ENCODE data around the gene METTL9. TPM values are rescaled to one million over a fixed set of nuclear protein-coding genes. Genes with fewer than 3 reads are reported as not detected.
"Not testable (repeated sequence)": the region's sequence is repeated elsewhere in the genome, so short reads cannot be mapped to it uniquely, and the experiment has no call there.

The METTL9 gene
- total RNA-seq, 1 experiment from 2014 or later: 67.6 TPM

DNA sequence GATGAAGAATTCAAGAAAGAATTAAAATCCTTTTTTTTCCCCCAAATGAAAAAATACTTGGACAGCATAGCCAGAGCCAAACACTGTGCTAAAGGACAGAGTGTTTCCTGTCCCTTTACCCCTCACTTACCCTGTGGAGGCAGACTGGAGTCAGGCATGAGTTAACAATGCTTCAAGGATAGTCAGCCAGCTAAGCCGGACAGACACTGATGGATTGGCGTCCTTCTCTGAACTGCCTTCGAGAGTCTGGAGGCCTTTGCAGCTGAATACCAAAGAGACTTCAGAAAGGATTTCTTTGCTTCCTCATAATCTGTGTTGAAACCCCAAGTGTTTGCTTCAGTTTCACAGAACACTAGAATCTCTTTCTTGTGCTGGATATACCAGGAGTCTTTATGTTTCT, 4.6 kb downstream of the METTL9 start:
- BruUV-seq (replicated peaks): no TSS peak
- DNase-seq (ENCODE audit: unreplicated experiment): no peak
- TF ChIP-seq, protein P1, sequence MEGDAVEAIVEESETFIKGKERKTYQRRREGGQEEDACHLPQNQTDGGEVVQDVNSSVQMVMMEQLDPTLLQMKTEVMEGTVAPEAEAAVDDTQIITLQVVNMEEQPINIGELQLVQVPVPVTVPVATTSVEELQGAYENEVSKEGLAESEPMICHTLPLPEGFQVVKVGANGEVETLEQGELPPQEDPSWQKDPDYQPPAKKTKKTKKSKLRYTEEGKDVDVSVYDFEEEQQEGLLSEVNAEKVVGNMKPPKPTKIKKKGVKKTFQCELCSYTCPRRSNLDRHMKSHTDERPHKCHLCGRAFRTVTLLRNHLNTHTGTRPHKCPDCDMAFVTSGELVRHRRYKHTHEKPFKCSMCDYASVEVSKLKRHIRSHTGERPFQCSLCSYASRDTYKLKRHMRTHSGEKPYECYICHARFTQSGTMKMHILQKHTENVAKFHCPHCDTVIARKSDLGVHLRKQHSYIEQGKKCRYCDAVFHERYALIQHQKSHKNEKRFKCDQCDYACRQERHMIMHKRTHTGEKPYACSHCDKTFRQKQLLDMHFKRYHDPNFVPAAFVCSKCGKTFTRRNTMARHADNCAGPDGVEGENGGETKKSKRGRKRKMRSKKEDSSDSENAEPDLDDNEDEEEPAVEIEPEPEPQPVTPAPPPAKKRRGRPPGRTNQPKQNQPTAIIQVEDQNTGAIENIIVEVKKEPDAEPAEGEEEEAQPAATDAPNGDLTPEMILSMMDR (IDR thresholded peaks at IDR 0.05; ENCODE audit: unreplicated experiment): no peak
- no peaks in the 10 kb centered on the region for H3K9me3 Mint-ChIP-seq (ENCODE audit: unreplicated experiment)
- ChIA-PET CTCF (interaction anchor here (0.5 to 2.6 kb wide), 8 partner anchors 19 to 103 kb away, joined by 3 to 15 read pairs (median 4); partner anchors contain the start of gene IGSF6), POLR2A (interaction anchor here (0.6 to 4.8 kb wide), 5 partner anchors 8 to 367 kb away, joined by 3 to 94 read pairs (median 4); no protein-coding TSS in a partner anchor)
- no peaks in the 10 kb centered on the region for H3K27me3 Mint-ChIP-seq (ENCODE audit: insufficient read depth, unreplicated experiment)
- H3K4me1 Mint-ChIP-seq (ENCODE audit: insufficient read depth, unreplicated experiment): peaks cover 20% of the 10 kb centered on the region
- intact Hi-C loops (cut with micrococcal nuclease): no loop called here
- no peak overlapping the region for H3K4me3 Mint-ChIP-seq (ENCODE audit: unreplicated experiment)
- H3K27ac Mint-ChIP-seq (ENCODE audit: low read depth, unreplicated experiment): no peak overlapping the region
- H3K36me3 Mint-ChIP-seq (ENCODE audit: insufficient read depth, unreplicated experiment): peaks cover 7% of the 10 kb centered on the region

DNA sequence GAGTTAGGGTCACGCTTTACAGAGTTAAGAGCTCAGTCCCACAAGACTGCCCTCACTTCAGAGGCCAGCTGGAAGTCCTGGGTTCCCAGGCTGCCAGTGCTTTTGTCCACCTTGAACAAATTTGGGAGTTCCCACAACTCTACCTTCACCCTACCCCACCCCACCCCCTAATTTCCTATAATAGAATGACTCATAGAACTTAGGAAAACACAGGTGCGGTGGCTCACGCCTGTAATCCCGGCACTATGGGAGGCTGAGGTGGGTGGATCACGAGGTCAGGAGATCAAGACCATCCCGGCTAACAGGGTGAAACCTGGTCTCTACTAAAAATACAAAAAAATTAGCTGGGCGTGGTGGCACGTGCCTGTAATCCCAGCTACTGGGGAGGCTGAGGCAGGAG, 6.5 kb downstream of the METTL9 start:
- H3K27me3 Mint-ChIP-seq (ENCODE audit: insufficient read depth, unreplicated experiment); H3K9me3 Mint-ChIP-seq (ENCODE audit: unreplicated experiment); H3K27ac Mint-ChIP-seq (ENCODE audit: low read depth, unreplicated experiment); H3K4me3 Mint-ChIP-seq (ENCODE audit: unreplicated experiment); BruUV-seq (replicated peaks); intact Hi-C loops (cut with micrococcal nuclease); H3K36me3 Mint-ChIP-seq (ENCODE audit: insufficient read depth, unreplicated experiment): not testable (repeated sequence)
- DNase-seq (ENCODE audit: unreplicated experiment): peak; percentile 64
- POLR2A ChIA-PET: interaction anchor here (0.6 kb wide), 1 partner anchor 21 kb away, joined by 3 read pairs; no protein-coding TSS in a partner anchor
- H3K4me1 Mint-ChIP-seq (ENCODE audit: insufficient read depth, unreplicated experiment): peaks cover 22% of the 10 kb centered on the region
- CTCF ChIA-PET: interaction anchor here (0.6 to 2.6 kb wide), 2 partner anchors 33 to 1939 kb away, joined by 3 to 15 read pairs; no protein-coding TSS in a partner anchor

DNA sequence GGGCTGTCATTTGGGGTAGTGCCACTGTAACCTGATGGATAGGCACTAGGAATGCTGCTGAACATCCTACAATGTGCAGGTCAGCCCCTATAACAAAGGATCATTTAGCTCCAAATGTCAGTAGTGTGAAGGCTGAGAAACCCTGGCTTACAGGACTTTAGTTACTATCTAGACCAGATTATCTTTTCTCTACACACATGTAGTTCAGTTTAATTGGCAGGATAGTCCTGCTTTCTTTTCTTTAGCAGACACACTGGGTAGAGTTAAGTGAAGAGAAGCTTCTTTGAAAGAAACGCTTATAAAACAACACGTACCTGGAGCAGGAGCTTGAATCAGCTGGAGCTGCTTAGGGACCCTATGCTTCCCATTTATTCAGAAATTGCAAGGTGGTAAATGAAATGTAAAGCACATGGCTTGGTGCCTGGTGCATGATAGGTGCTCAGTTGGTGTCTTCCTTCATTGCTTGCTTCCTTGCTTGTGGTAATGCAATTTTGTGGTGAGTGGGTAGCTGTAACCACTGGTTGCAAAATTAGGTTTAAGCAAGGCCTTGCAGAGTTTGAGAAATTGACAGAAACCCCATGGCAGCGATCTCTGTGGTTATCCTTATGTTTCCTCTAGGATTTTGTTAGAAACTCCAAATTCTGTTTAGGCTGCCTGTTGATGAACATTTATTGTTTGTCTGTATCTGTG, 9.4 kb downstream of the METTL9 start:
- intact Hi-C loops (cut with micrococcal nuclease): no loop called here
- Mint-ChIP-seq H3K27me3 (ENCODE audit: insufficient read depth, unreplicated experiment) (no peaks in the 10 kb centered on the region), H3K36me3 (ENCODE audit: insufficient read depth, unreplicated experiment) (no peaks in the 10 kb centered on the region), H3K4me1 (ENCODE audit: insufficient read depth, unreplicated experiment) (peaks cover 26% of the 10 kb centered on the region), H3K4me3 (ENCODE audit: unreplicated experiment) (no peak overlapping the region), H3K27ac (ENCODE audit: low read depth, unreplicated experiment) (no peak overlapping the region), H3K9me3 (ENCODE audit: unreplicated experiment) (no peaks in the 10 kb centered on the region)
- CTCF ChIA-PET: interaction anchor here (0.6 to 1.0 kb wide), 2 partner anchors 26 to 45 kb away, joined by 3 to 4 read pairs; no protein-coding TSS in a partner anchor
- POLR2A ChIA-PET: interaction anchor here (0.8 to 5.9 kb wide), 5 partner anchors 6 to 30 kb away, joined by 4 to 94 read pairs (median 7); partner anchors contain the start of gene METTL9
- no TSS peak for BruUV-seq (replicated peaks)
- TF ChIP-seq, protein P1 (IDR thresholded peaks at IDR 0.05; ENCODE audit: unreplicated experiment): no peak
- peak; percentile 45 for DNase-seq (ENCODE audit: unreplicated experiment)

DNA sequence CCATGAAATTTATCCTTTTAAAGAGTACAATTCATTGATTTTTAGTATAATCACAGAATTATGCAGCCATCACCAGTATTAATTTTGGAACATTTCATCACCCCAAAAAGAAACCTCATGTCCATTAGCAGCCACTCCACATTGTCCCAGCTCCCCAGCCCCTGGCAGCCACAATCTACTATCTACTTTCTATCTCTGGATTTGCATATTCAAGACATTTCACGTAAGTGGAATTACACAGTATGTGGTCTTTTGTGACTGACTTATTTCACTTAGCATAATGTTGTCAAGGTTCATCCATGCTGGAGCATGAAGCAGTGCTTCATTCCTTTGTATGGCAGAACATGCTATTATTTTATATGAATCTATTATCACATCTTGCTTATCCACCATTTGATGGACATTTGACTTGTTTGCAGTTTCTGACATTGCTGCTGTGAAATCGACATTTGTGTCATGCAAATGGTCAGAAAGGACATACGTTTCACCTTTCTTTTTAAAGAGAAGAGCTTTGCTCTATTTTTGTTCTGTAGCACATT, 10.7 kb downstream of the METTL9 start:
- CTCF ChIA-PET: interaction anchor here (0.6 to 1.2 kb wide), 2 partner anchors 25 to 30 kb away, joined by 4 to 5 read pairs; no protein-coding TSS in a partner anchor

More for the DNA sequence above, 10.7 kb downstream of the METTL9 start:
- TF ChIP-seq, protein P1 (IDR thresholded peaks at IDR 0.05; ENCODE audit: unreplicated experiment): no peak
- DNase-seq (ENCODE audit: unreplicated experiment): no peak
- Mint-ChIP-seq H3K36me3 (ENCODE audit: insufficient read depth, unreplicated experiment) (no peaks in the 10 kb centered on the region), H3K4me3 (ENCODE audit: unreplicated experiment) (no peak overlapping the region), H3K27me3 (ENCODE audit: insufficient read depth, unreplicated experiment) (no peaks in the 10 kb centered on the region), H3K9me3 (ENCODE audit: unreplicated experiment) (no peaks in the 10 kb centered on the region), H3K27ac (ENCODE audit: low read depth, unreplicated experiment) (no peak overlapping the region), H3K4me1 (ENCODE audit: insufficient read depth, unreplicated experiment) (peaks cover 26% of the 10 kb centered on the region)
- intact Hi-C loops (cut with micrococcal nuclease): no loop called here
- BruUV-seq (replicated peaks): no TSS peak
- POLR2A ChIA-PET: interaction anchor here (1.1 to 5.9 kb wide), 6 partner anchors 8 to 91 kb away, joined by 3 to 94 read pairs (median 12); partner anchors contain the start of gene METTL9

Measured in MCF 10A (cell line).